Measurements from ENCODE around the gene SLC25A6. TPM values are rescaled to one million over a fixed set of nuclear protein-coding genes. Genes with fewer than 3 reads are reported as not detected.
"Not testable (repeated sequence)": the region's sequence is repeated elsewhere in the genome, so short reads cannot be mapped to it uniquely, and the experiment has no call there.

SLC25A6 gene
- total and polyA plus RNA-seq, 2 donors from 2014 or later, result 357 to 654 TPM

DNA sequence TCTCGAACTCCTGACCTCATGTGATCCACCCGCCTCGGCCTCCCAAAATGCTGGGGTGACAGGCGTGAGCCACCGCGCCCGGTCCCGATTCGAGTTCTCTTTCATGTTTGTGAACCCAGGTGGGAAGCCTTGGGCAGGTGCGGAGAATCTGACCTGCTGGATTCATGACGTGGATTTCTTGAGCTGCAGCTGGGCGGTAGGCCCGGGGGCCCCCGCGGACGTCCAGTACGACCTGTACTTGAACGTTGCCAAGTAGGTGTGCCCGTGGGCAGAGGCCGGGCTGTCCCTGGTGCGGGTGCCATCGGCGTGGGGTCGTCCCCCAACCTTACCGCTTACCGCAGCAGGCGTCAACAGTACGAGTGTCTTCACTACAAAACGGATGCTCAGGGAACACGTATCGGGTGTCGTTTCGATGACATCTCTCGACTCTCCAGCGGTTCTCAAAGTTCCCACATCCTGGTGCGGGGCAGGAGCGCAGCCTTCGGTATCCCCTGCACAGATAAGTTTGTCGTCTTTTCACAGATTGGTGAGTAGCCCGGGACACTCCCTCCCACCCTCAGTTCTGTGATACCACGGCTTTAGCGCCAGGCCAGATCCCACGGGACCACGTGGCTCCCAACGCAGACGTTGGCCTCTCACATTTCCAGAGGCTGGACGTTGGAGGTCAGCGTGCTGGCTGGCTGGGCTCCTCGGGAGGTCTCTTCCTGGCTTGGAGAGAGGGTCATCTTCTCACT, 39.8 kb downstream of the SLC25A6 start:
- FAIRE-seq (no peak), DNase-seq (peak in 1 of 5 donors; percentile 58)
- no peaks in the 10 kb centered on the region for H3K9me3 ChIP-seq (ENCODE audit: control insufficient read depth in 2 of 3, insufficient read depth in 1 of 3, low read length in 3 of 3)
- H3K27me3 ChIP-seq (ENCODE audit: control insufficient read depth, insufficient read depth, low read length), result no peaks in the 10 kb centered on the region
- no peaks in the 10 kb centered on the region for H3K36me3 ChIP-seq (ENCODE audit: control insufficient read depth in 2 of 3, insufficient read depth in 3 of 3, low read length in 3 of 3)
- H3K4me3 ChIP-seq (ENCODE audit: low read length in 3 of 3), result no peak overlapping the region
- intact Hi-C loops (cut with DNase I), result no loop called here
- no peak overlapping the region for H3K9ac ChIP-seq (ENCODE audit: low read length in 3 of 3)
- no peaks in the 10 kb centered on the region for H3K4me1 ChIP-seq (ENCODE audit: control insufficient read depth in 2 of 3, insufficient read depth in 2 of 3, low read depth in 1 of 3, low read length in 3 of 3)
- TF ChIP-seq, protein P1, sequence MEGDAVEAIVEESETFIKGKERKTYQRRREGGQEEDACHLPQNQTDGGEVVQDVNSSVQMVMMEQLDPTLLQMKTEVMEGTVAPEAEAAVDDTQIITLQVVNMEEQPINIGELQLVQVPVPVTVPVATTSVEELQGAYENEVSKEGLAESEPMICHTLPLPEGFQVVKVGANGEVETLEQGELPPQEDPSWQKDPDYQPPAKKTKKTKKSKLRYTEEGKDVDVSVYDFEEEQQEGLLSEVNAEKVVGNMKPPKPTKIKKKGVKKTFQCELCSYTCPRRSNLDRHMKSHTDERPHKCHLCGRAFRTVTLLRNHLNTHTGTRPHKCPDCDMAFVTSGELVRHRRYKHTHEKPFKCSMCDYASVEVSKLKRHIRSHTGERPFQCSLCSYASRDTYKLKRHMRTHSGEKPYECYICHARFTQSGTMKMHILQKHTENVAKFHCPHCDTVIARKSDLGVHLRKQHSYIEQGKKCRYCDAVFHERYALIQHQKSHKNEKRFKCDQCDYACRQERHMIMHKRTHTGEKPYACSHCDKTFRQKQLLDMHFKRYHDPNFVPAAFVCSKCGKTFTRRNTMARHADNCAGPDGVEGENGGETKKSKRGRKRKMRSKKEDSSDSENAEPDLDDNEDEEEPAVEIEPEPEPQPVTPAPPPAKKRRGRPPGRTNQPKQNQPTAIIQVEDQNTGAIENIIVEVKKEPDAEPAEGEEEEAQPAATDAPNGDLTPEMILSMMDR (IDR thresholded peaks at IDR 0.05; ENCODE audit: borderline replicate concordance, extremely low read depth, insufficient read depth), result no peak
- no peak overlapping the region for H3K27ac ChIP-seq (ENCODE audit: low read depth in 2 of 2, low read length in 2 of 2)

DNA sequence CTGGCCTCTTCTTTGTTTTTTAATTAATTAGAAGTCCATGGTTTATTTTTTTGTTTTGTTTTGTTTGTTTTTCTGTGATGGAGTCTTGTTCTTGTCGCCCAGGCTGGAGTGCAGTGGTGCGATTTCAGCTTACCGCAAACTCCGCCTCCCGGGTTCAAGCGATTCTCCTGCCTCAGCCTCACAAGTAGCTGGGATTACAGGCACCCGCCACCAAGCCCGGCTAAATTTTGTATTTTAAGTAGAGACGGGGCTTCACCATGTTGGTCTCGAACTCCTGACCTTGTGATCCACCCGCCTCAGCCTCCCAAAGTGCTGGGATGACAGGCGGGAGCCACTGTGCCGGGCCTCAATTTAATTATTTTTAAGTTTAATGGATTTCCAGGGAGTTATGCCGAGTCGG, 42.3 kb downstream of the SLC25A6 start:
- H3K27me3 ChIP-seq (ENCODE audit: control insufficient read depth, insufficient read depth, low read length); H3K9me3 ChIP-seq (ENCODE audit: control insufficient read depth in 2 of 3, insufficient read depth in 1 of 3, low read length in 3 of 3); H3K9ac ChIP-seq (ENCODE audit: low read length in 3 of 3); intact Hi-C loops (cut with DNase I); FAIRE-seq; H3K27ac ChIP-seq (ENCODE audit: low read depth in 2 of 2, low read length in 2 of 2); H3K36me3 ChIP-seq (ENCODE audit: control insufficient read depth in 2 of 3, insufficient read depth in 3 of 3, low read length in 3 of 3); H3K4me1 ChIP-seq (ENCODE audit: control insufficient read depth in 2 of 3, insufficient read depth in 2 of 3, low read depth in 1 of 3, low read length in 3 of 3); H3K4me3 ChIP-seq (ENCODE audit: low read length in 3 of 3): not testable (repeated sequence)
- DNase-seq, result peak in 1 of 5 donors; percentile 44

DNA sequence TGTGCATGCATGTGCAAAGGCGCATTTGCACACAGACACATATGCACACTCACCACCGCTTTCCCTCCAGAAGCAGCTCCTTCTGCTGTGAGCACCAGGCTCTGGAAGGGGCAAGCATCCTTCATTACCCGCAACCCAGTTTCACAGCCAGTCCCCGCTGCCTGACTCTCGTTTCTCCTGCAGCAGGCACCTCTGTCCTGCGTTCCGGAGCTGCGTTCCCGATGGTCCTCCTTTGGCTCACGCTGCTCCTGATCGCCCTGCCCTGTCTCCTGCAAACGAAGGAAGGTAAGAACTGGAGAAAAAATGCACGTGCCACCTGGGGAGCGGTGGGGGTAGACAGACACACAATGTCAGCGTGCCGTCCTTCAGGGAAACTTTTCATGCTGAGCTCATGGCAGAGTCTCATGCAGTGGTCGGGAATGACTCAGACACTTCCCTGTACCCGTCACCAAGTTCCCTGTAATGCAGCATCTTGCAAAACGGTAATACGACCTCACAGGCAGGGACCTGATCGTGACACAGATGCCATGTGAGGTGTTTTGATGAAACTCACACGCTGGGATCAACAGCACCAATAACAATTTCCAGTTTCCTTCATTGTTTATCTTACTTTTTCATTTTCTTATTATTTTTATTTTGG, 50.2 kb downstream of the SLC25A6 start:
- intact Hi-C loops (cut with DNase I), result no loop called here
- Histone ChIP-seq H3K27ac (ENCODE audit: low read depth in 2 of 2, low read length in 2 of 2) (no peak overlapping the region), H3K4me3 (ENCODE audit: low read length in 3 of 3) (no peak overlapping the region), H3K27me3 (ENCODE audit: control insufficient read depth, insufficient read depth, low read length) (no peaks in the 10 kb centered on the region), H3K4me1 (ENCODE audit: control insufficient read depth in 2 of 3, insufficient read depth in 2 of 3, low read depth in 1 of 3, low read length in 3 of 3) (peaks cover 0 to 3% (median 0%) of the 10 kb centered on the region in 3 donors), H3K9ac (ENCODE audit: low read length in 3 of 3) (no peak overlapping the region), H3K36me3 (ENCODE audit: control insufficient read depth in 2 of 3, insufficient read depth in 3 of 3, low read length in 3 of 3) (no peaks in the 10 kb centered on the region), H3K9me3 (ENCODE audit: control insufficient read depth in 2 of 3, insufficient read depth in 1 of 3, low read length in 3 of 3) (no peaks in the 10 kb centered on the region)
- FAIRE-seq, result no peak
- TF ChIP-seq, protein P1 (IDR thresholded peaks at IDR 0.05; ENCODE audit: borderline replicate concordance, extremely low read depth, insufficient read depth), result no peak
- peak in 1 of 5 donors; percentile 41 for DNase-seq

Measured in kidney (tissue), 14 donors.